Naive thymus-derived CD4-positive, alpha-beta T cell (primary cell): ENCODE data around the gene VRTN. TPM values are rescaled to one million over a fixed set of nuclear protein-coding genes. Genes with fewer than 3 reads are reported as not detected.

Source experiments
- ATAC-seq: fragments of 150-1000 bp; cut with Tn5 transposase; 2 replicates; pipeline ENCODE4 v1.10.0; 2021; ENCODE audit warnings: mild to moderate bottlenecking, moderate library complexity
- CTCF ChIA-PET: fragments of 350-600 bp; sonication (Branson Sonifier 250); formaldehyde crosslinking; loops from one replicate; lab custom pipeline; 2021; ENCODE audit warnings: antibody characterized with exemption; lab: Charles Lee
- POLR2A ChIA-PET: fragments of 350-600 bp; sonication (Branson Sonifier 250); formaldehyde crosslinking; loops from one replicate; lab custom pipeline; 2021; ENCODE audit warnings: antibody characterized with exemption, inconsistent platforms; lab: Charles Lee
- DNase-seq, 9 donors: peaks; one replicate each; pipeline versions ENCODE4 v3.0.0 to v3.0.0-alpha.2; 2020 to 2022; ENCODE audit warnings: mixed read lengths in 1 of 9
- H3K27ac ChIP-seq: one replicate; pipeline ENCODE4 v1.7.0; 2013; ENCODE audit warnings: mild to moderate bottlenecking, low read depth, low read length, moderate library complexity
- H3K27me3 ChIP-seq, 2 donors: one replicate each; pipeline ENCODE4 v1.7.0; 2013; ENCODE audit warnings: low read length in 2 of 2, mild to moderate bottlenecking in 2 of 2, moderate library complexity in 2 of 2; ENCODE audit not compliant: control insufficient read depth in 2 of 2, insufficient read depth in 2 of 2
- H3K36me3 ChIP-seq, 3 experiments: 1 replicate in 2 of 3; 2 replicates in 1 of 3; pipeline ENCODE4 v1.7.0; 2013; ENCODE audit warnings: low read length in 3 of 3, mild to moderate bottlenecking in 3 of 3, moderate library complexity in 1 of 3; ENCODE audit not compliant: insufficient read depth in 3 of 3, control insufficient read depth in 2 of 3
- H3K4me1 ChIP-seq, 2 donors: one replicate each; pipeline ENCODE4 v1.7.0; 2013; ENCODE audit warnings: low read length in 2 of 2, mild to moderate bottlenecking in 2 of 2, moderate library complexity in 1 of 2; ENCODE audit not compliant: control insufficient read depth in 2 of 2, insufficient read depth in 2 of 2
- H3K4me3 ChIP-seq: 2 replicates; pipeline ENCODE4 v1.7.0; 2013; ENCODE audit warnings: mild to moderate bottlenecking, low read length
- H3K9me3 ChIP-seq, 3 experiments: 1 replicate in 2 of 3; 2 replicates in 1 of 3; pipeline ENCODE4 v1.7.0; 2013; ENCODE audit warnings: low read length in 3 of 3; ENCODE audit not compliant: control insufficient read depth in 2 of 3
- H3K27ac Mint-ChIP-seq, 9 donors: one replicate each; pipeline ENCODE4 v1.8.0; 2020 to 2022; ENCODE audit warnings: mixed read lengths in 9 of 9, mild to moderate bottlenecking in 8 of 9, moderate library complexity in 5 of 9, inconsistent platforms in 2 of 9
- H3K27me3 Mint-ChIP-seq, 5 donors: one replicate each; pipeline ENCODE4 v1.8.0; 2021 to 2022; ENCODE audit warnings: mixed read lengths in 5 of 5, mild to moderate bottlenecking in 1 of 5
- H3K36me3 Mint-ChIP-seq, 5 donors: one replicate each; pipeline ENCODE4 v1.8.0; 2020 to 2022; ENCODE audit warnings: mixed read lengths in 5 of 5, mild to moderate bottlenecking in 3 of 5, inconsistent platforms in 1 of 5
- H3K4me1 Mint-ChIP-seq, 7 donors: one replicate each; pipeline ENCODE4 v1.8.0; 2020 to 2022; ENCODE audit warnings: mixed read lengths in 7 of 7, mild to moderate bottlenecking in 3 of 7, inconsistent platforms in 1 of 7
- H3K4me3 Mint-ChIP-seq, 10 donors: one replicate each; pipeline ENCODE4 v1.8.0; 2020 to 2022; ENCODE audit warnings: mild to moderate bottlenecking in 10 of 10, mixed read lengths in 10 of 10, moderate library complexity in 6 of 10, inconsistent platforms in 2 of 10
- H3K9me3 Mint-ChIP-seq, 11 donors: one replicate each; pipeline ENCODE4 v1.8.0; 2020 to 2022; ENCODE audit warnings: mixed read lengths in 11 of 11, mild to moderate bottlenecking in 4 of 11, inconsistent platforms in 1 of 11, moderate library complexity in 1 of 11
- intact Hi-C, 2 donors: fragments of 100-400 bp; cut with micrococcal nuclease; formaldehyde crosslinking; loops; one replicate each; pipeline ENCODE4 v1.15.1; 2023
- polyA plus RNA-seq, 2 donors: library from polyadenylated mRNA; unstranded; fragments of 300-500 nt; fragmentation: Illumina TruSeq; gene quantifications; one replicate each; pipeline ENCODE4 v1.2.3, GENCODE V29; 2021
- total RNA-seq, 6 experiments: library from RNA in 5 of 6; stranded (reverse) in 5 of 6; gene quantifications; 1 replicate in 5 of 6; 2 replicates in 1 of 6; pipeline ENCODE4 v1.2.3 and lab custom pipeline; 2021 to 2026

Gene VRTN
- total and polyA plus RNA-seq, 7 experiments from 2014 or later: not detected

GRCh38 chr14:74308695-74309094 is 39.6 kb upstream of the VRTN start:
- intact Hi-C loops: loop anchor here in 1 of 2 donors (10.0 kb wide), 1 partner anchor 664 kb away; the partner anchor contains the start of gene DNAL1
- no peaks in the 10 kb centered on the region for H3K9me3 ChIP-seq
- H3K9me3 Mint-ChIP-seq: no peaks in the 10 kb centered on the region
- ChIA-PET CTCF (interaction anchor here (0.6 kb wide), 1 partner anchor 885 kb away, joined by 4 read pairs; no protein-coding TSS in a partner anchor), POLR2A (no interaction called here)
- ATAC-seq (no peak), DNase-seq (no peak)
- peaks cover 2 to 5% of the 10 kb centered on the region in 2 donors for H3K4me1 ChIP-seq
- no peak overlapping the region for H3K4me3 ChIP-seq
- peak overlapping the region in 2 of 10 donors; percentile 35 to 54 for H3K4me3 Mint-ChIP-seq
- H3K36me3 Mint-ChIP-seq: no peaks in the 10 kb centered on the region
- peak overlapping the region in 2 of 9 donors; percentile 42 to 71 for H3K27ac Mint-ChIP-seq
- H3K27ac ChIP-seq: no peak overlapping the region
- H3K36me3 ChIP-seq: no peaks in the 10 kb centered on the region
- no peaks in the 10 kb centered on the region for H3K27me3 ChIP-seq
- H3K27me3 Mint-ChIP-seq: peaks cover 0 to 5% (median 0%) of the 10 kb centered on the region in 5 donors
- H3K4me1 Mint-ChIP-seq: peaks cover 0 to 7% (median 2%) of the 10 kb centered on the region in 7 donors

DNA sequence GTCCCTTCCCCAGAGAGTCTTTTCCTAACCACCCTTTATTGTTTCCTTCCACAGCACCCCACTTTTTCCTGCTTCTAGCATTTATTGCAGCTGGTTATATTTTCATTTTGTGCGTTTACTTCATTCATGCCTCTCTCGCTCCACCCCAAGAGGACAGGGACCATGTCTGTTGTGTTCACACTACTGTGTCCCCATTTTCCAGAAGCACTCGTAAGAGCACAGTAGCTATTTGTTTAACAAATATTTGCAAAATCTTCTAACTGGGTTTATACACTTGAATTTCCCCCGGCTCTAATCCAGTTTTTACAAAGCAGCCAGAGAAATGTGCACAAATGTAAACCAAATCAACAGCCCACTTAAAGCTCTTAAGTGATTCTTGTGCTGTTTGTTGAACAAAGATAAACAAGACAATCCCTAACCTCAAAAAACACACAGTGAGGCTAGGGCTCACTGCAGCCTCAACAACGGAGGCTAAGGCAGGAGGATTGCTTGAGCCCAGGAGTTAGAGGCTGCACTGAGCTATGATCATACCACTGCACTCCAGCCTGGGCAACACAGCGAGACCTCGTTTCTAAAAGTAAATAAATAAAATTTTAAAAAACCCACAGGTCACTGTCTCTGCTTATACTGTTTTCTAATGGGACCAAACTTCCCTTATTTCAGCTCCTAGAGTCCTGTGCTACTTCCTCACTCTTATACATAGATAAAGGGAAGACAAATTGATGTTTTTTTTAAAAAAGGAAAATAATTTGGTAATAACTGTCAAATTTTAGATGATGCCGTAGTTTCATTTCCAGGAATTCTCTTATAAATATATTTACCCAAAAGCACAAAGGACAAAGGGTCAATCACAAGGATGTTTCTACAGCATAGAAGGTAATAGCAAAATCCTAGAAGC is 38.9 kb upstream of the VRTN start:
- Histone ChIP-seq H3K4me1 (no peaks in the 10 kb centered on the region), H3K9me3 (no peaks in the 10 kb centered on the region), H3K36me3 (no peaks in the 10 kb centered on the region), H3K27me3 (no peaks in the 10 kb centered on the region), H3K27ac (no peak overlapping the region), H3K4me3 (no peak overlapping the region)
- Mint-ChIP-seq H3K9me3 (no peaks in the 10 kb centered on the region), H3K36me3 (no peaks in the 10 kb centered on the region), H3K4me1 (peaks cover 0 to 7% (median 2%) of the 10 kb centered on the region in 7 donors), H3K4me3 (no peak overlapping the region), H3K27ac (no peak overlapping the region), H3K27me3 (peaks cover 0 to 5% (median 0%) of the 10 kb centered on the region in 5 donors)
- ChIA-PET CTCF (no interaction called here), POLR2A (no interaction called here)
- no peak for ATAC-seq
- no peak for DNase-seq
- intact Hi-C loops: loop anchor here in 1 of 2 donors (10.0 kb wide), 1 partner anchor 665 kb away; the partner anchor contains the start of gene DNAL1

DNA sequence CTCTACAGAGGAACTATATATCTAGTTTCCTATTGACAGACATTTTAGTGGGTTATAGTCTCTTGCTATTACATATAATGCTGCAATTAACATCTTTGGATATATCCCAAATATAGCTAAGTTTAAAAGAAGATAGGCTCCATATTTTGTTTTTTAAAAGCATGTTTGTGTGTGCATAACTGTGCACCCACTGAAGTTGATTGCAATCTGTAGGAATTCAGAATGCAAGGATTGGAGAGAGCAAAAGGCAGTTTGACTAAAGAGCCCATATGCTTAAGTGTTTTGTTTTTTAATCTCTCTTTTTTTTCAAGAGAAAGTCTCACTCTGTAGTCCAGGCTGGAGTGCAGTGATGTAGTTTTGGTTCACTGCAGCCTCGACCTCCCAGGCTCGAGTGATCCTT is 36.1 kb upstream of the VRTN start:
- intact Hi-C loops: no loop called here
- ATAC-seq (no peak), DNase-seq (no peak)
- H3K36me3 ChIP-seq: no peaks in the 10 kb centered on the region
- ChIA-PET POLR2A (no interaction called here), CTCF (no interaction called here)
- H3K4me1 ChIP-seq: no peaks in the 10 kb centered on the region
- Mint-ChIP-seq H3K4me3 (no peak overlapping the region), H3K27ac (no peak overlapping the region), H3K4me1 (peaks cover 0 to 3% (median 0%) of the 10 kb centered on the region in 7 donors), H3K27me3 (peaks cover 0 to 8% (median 0%) of the 10 kb centered on the region in 5 donors), H3K36me3 (no peaks in the 10 kb centered on the region), H3K9me3 (no peaks in the 10 kb centered on the region)
- H3K4me3 ChIP-seq: no peak overlapping the region
- no peaks in the 10 kb centered on the region for H3K27me3 ChIP-seq
- no peaks in the 10 kb centered on the region for H3K9me3 ChIP-seq
- H3K27ac ChIP-seq: no peak overlapping the region

DNA sequence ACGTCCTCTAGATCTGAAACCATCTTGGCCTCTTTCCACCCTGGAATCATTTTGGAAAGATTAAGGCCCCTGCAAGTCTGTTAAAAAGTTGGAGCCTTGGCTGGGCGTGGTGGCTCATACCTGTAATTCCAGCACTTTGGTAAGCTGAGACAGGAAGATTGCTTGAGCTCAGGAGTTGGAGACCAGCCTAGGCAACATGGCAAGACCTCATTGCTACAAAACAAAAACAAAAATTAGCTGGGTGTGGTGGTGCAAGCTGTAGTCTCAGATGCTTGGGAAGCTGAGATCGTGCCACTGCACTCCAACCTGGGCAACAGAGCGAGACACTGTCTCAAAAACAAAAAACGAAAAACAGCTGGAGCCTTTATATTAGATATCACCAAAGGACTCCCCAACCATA is 34.7 kb upstream of the VRTN start:
- ChIA-PET CTCF (interaction anchor here (0.7 to 1.0 kb wide), 2 partner anchors 8 to 11 kb away, joined by 3 read pairs; no protein-coding TSS in a partner anchor), POLR2A (no interaction called here)
- Mint-ChIP-seq H3K4me3 (no peak overlapping the region), H3K27ac (no peak overlapping the region), H3K27me3 (peaks cover 0 to 8% (median 0%) of the 10 kb centered on the region in 5 donors), H3K36me3 (no peaks in the 10 kb centered on the region), H3K4me1 (peaks cover 0 to 3% (median 0%) of the 10 kb centered on the region in 7 donors), H3K9me3 (no peaks in the 10 kb centered on the region)
- Histone ChIP-seq H3K27me3 (no peaks in the 10 kb centered on the region), H3K4me3 (no peak overlapping the region), H3K9me3 (no peaks in the 10 kb centered on the region), H3K27ac (no peak overlapping the region), H3K36me3 (no peaks in the 10 kb centered on the region), H3K4me1 (no peaks in the 10 kb centered on the region)
- intact Hi-C loops: no loop called here
- no peak for ATAC-seq
- no peak for DNase-seq

DNA sequence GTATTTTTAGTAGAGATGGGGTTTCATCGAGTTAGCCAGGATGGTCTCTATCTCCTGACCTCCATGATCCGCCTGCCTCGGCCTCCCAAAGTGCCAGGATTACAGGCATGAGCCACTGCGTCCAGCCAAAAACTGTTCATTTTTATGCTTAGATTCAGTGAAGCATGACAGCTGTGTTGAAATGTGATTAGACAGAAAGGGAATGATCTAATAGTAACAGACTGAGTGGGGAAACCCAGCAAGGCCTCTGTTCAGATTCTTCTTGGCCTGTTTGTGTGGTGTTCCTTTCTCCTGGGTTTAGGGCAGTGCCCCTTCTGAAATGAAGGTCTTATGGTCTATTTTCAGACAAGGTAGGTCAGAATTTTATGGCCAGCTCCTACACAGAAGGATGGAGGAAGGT is 33.7 kb upstream of the VRTN start:
- Mint-ChIP-seq H3K4me1 (peaks cover 0 to 2% (median 0%) of the 10 kb centered on the region in 7 donors), H3K27ac (no peak overlapping the region), H3K4me3 (no peak overlapping the region), H3K9me3 (peaks cover 0 to 1% (median 0%) of the 10 kb centered on the region in 11 donors), H3K27me3 (peaks cover 0 to 8% (median 4%) of the 10 kb centered on the region in 5 donors), H3K36me3 (no peaks in the 10 kb centered on the region)
- no peaks in the 10 kb centered on the region for H3K9me3 ChIP-seq
- DNase-seq (no peak), ATAC-seq (no peak)
- H3K4me1 ChIP-seq: no peaks in the 10 kb centered on the region
- H3K4me3 ChIP-seq: no peak overlapping the region
- H3K36me3 ChIP-seq: no peaks in the 10 kb centered on the region
- intact Hi-C loops: no loop called here
- POLR2A ChIA-PET: no interaction called here
- H3K27me3 ChIP-seq: no peaks in the 10 kb centered on the region
- CTCF ChIA-PET: interaction anchor here (1.0 kb wide), 1 partner anchor 9 kb away, joined by 3 read pairs; no protein-coding TSS in a partner anchor
- no peak overlapping the region for H3K27ac ChIP-seq

GRCh38 chr14:74324931-74325361 is 23.3 kb upstream of the VRTN start:
- Histone ChIP-seq H3K27ac (no peak overlapping the region), H3K27me3 (no peaks in the 10 kb centered on the region), H3K36me3 (no peaks in the 10 kb centered on the region), H3K4me1 (no peaks in the 10 kb centered on the region), H3K4me3 (no peak overlapping the region), H3K9me3 (no peaks in the 10 kb centered on the region)
- Mint-ChIP-seq H3K27ac (peak overlapping the region in 1 of 9 donors; percentile 70), H3K4me1 (peaks cover 0 to 2% (median 0%) of the 10 kb centered on the region in 7 donors), H3K27me3 (peaks cover 5 to 22% (median 10%) of the 10 kb centered on the region in 5 donors), H3K36me3 (no peaks in the 10 kb centered on the region), H3K4me3 (no peak overlapping the region), H3K9me3 (no peaks in the 10 kb centered on the region)
- ATAC-seq: no peak
- ChIA-PET CTCF (interaction anchor here (0.5 kb wide), 1 partner anchor 11 kb away, joined by 3 read pairs; no protein-coding TSS in a partner anchor), POLR2A (no interaction called here)
- intact Hi-C loops: no loop called here
- no peak for DNase-seq
